Right lung (tissue), 5 donors: ENCODE measurements around the gene KRT15. TPM values are rescaled to one million over a fixed set of nuclear protein-coding genes. Genes with fewer than 3 reads are reported as not detected.

ENCODE experiments used
- DNase-seq, 2 donors: peaks; one replicate each; pipeline ENCODE4 v3.0.0-alpha.2; 2013
- polyA plus RNA-seq, 5 donors: library from polyadenylated mRNA; unstranded; fragments of 120-200 nt; gene quantifications; one replicate each; pipeline versions ENCODE4 v1.2.1 to v1.2.3, GENCODE V29; 2013; ENCODE audit warnings: inconsistent platforms in 1 of 5, low replicate concordance in 1 of 5; ENCODE audit not compliant: insufficient read length in 5 of 5, insufficient read depth in 1 of 5

The KRT15 gene
- polyA plus RNA-seq, 5 donors: 1.0 to 2.8 (median 2.3) TPM

- DNase-seq: no peak
These were observed 34.5 kb downstream of the KRT15 start for GRCh38 chr17:41483991-41484826.

GRCh38 chr17:41483531-41483930, 35.2 kb downstream of the KRT15 start:
- no peak for DNase-seq

DNA sequence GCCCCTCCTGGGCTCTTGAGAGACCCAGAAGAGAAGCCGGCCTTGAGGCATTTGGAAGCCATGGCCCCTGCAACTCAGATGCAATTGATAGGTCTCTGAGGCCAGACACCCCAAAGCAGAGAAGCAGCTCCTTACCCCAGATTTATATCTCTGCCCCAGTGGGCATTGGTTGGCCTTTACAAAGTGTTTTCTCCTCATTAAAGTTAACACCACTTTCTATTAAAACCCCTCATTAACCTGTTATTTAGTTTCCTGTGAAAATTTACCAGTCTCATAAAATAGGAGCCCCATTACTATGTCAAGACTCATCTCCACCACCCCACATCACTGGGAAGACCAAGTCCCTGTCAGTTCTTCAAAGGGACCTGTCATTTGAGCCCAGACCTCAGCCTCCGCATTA, 37.7 kb downstream of the KRT15 start, which contains the start of gene KRT35:
Gene KRT35 (minus strand): TSS at position 116 of the 400 bp plus-strand sequence. CDS start 54 bp downstream, at position 62.
- no peak for DNase-seq

- no peak for DNase-seq
These were observed 38.1 kb downstream of the KRT15 start for GRCh38 chr17:41480581-41480980.

- DNase-seq: no peak
These were observed 38.6 kb downstream of the KRT15 start for GRCh38 chr17:41480136-41480535.

- DNase-seq: no peak
These were observed 40.5 kb downstream of the KRT15 start for GRCh38 chr17:41478237-41478636.

DNA sequence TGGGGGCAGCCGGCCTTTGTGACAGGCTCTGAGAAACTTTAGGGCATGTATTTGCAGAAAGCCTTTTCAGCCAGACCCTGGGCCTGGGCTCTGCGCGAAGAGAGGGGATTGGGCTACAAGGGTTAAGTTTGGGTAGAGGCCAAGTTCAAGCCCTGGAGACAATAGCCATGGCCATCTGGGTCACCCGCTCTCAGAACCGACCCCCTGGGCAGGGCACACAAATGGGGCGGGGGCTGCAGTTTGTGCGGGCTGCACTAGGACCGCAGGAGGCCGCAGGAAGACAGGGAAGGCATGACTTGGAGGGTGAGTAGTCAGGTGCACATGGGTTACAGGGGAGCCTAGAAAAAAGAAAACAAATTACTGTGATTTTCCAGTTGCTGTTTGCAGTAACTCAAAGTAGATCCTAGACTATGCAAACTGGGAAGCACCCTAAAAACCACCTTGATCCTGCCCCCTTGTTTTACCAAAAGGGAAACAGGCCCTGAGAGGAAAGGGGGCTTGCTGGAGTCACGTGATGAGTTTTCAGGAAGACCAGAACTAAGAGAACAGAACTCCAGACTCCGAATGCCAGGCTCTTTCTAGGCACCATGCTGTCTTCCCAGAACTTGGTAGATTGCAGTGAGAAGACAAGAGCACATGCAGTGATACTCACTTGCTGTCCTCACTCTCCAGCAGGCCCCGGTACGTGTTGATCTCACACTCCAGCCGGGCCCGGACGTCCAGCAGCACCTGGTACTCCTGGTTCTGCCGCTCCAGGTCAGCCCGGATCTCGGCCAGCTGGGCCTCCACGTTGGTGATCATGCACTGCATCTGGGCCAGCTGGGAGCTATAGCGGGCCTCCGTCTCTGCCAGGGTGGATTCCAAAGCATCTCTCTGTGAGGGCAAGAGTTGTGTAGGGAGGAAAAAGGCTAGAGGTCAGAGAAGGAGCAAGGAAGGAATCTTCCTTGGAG, 41.5 kb downstream of the KRT15 start:
- no peak for DNase-seq

DNA sequence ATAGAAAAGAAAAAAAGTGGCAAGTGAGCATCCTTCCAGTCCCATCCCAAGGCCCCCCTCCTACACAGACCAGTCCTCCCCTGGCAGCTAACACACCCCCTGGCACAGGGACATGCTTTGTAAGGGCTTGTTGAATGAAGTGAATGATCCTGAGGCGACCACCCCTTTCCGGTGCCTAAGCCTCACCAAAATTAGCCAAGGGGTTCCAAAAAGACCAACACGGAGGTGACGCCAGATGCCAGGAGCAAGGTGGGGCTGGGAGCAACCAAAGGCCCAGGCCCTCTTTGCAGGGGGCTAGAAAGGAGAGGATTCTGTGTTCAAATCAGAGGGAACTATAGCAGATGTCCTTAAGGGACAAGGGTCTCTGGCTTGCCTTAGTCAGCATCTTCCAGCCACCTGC, 43.3 kb downstream of the KRT15 start:
- DNase-seq: no peak

DNA sequence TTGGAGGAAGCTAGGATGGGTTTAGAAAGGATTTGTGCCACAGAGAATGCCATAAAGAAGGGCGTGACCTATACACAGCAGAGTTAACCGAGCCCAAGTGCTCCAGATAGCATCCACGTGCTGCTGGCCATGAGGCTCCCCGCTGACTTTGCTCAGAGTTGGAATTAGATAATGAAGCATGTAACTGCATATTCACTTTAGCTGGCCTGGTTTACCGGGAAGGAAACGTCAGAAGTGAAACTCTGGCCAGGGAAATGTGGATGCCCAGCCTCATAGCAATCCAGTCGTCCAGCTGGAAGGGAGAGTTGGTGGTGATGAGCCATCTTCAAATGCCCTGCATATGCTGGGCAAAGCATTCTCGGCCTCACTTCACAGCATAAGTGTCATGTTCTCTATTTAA, 43.8 kb downstream of the KRT15 start:
- DNase-seq: no peak

GRCh38 chr17:41468346-41468745, 50.3 kb downstream of the KRT15 start:
- DNase-seq: no peak

DNA sequence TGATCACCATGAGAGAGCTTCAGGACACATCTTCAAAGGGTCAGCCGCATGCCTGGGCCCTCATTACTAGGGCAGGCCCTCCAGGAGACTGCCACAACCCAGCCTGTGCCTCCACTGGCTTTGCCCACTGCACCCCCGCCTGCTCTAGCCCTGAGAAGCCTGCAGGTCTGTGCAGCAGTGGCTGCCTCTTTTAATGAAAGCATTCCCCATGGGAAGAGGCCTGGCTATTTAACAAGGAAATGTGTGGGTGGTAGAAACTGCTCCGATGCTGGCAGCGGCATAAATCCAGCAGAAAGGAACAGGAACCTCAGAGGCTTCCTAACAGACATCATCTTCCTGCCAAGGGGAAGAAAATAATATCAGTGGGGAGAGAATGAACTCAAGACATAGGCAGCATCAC, 51.1 kb downstream of the KRT15 start:
- DNase-seq: no peak

DNA sequence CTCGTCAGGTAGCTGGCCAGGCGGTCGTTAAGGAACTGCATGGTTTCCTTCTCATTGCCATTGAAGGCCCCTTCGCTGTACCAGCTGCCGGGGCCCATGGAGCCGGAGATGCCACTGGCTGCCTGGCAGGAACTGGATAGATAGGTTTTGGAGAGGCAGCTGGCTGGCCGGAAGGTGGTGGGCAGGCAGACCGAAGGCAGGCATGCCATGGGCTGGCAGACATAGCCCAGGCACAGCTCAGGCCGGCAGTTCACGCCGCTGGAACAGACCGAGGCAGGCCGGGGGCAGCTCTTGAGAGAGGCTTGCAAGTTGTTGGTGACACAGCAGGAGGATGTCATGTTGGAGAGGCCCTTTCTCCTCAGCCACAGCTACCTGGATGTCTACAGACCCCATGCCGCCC, 51.7 kb downstream of the KRT15 start, which contains the start of gene KRT32:
Gene KRT32 (minus strand): TSS at position 399 of the 400 bp plus-strand sequence. CDS start 61 bp downstream, at position 338.
- no peak for DNase-seq

GRCh38 chr17:41464682-41465081, 54.0 kb downstream of the KRT15 start:
- peak; percentile 27 to 30 for DNase-seq

- DNase-seq: no peak
These were observed 54.5 kb downstream of the KRT15 start for GRCh38 chr17:41464173-41464572.

- no peak for DNase-seq
These were observed 54.9 kb downstream of the KRT15 start for GRCh38 chr17:41463746-41464145.

Other genes with a start within 250 kb of the KRT15 start
- not detected for gene KRTAP9-7, start 243.2 kb downstream of the KRT15 start, polyA plus RNA-seq
- gene KRTAP29-1, start 216.0 kb downstream of the KRT15 start, polyA plus RNA-seq: not detected
- not detected for gene KRTAP16-1, start 209.6 kb downstream of the KRT15 start, polyA plus RNA-seq
- not detected for gene KRTAP17-1, start 203.2 kb downstream of the KRT15 start, polyA plus RNA-seq
- not detected for gene KRT33A, start 168.1 kb downstream of the KRT15 start, polyA plus RNA-seq
- not detected for gene KRT33B, start 149.1 kb downstream of the KRT15 start, polyA plus RNA-seq
- gene KRT34, start 136.6 kb downstream of the KRT15 start, polyA plus RNA-seq: not detected
- under 1 TPM in 1 of 5 donors, not detected in 4; 0.32 TPM for gene KRT31, start 121.3 kb downstream of the KRT15 start, polyA plus RNA-seq
- not detected for gene KRT37, start 94.3 kb downstream of the KRT15 start, polyA plus RNA-seq
- not detected for gene KRT38, start 77.9 kb downstream of the KRT15 start, polyA plus RNA-seq
- gene KRT32, start 51.5 kb downstream of the KRT15 start, polyA plus RNA-seq: not detected
- gene KRT35, start 37.7 kb downstream of the KRT15 start, polyA plus RNA-seq: not detected
- not detected for gene KRT36, start 29.0 kb downstream of the KRT15 start, polyA plus RNA-seq
- under 1 TPM; 0.19 to 0.58 (median 0.38) TPM for gene KRT13, start 13.3 kb downstream of the KRT15 start, polyA plus RNA-seq
- 100 to 1,000 TPM in 4 of 5 donors, 10 to 100 TPM in 1; 91.6 to 190 (median 122) TPM for gene KRT19, start 9.4 kb upstream of the KRT15 start, polyA plus RNA-seq
- not detected for gene KRT9, start 53.2 kb upstream of the KRT15 start, polyA plus RNA-seq
- 1 to 10 TPM in 2 of 5 donors, under 1 TPM in 3; 0.55 to 2.1 (median 0.87) TPM for gene KRT14, start 68.0 kb upstream of the KRT15 start, polyA plus RNA-seq
- gene KRT16, start 93.9 kb upstream of the KRT15 start, polyA plus RNA-seq: not detected
- 10 to 100 TPM in 2 of 5 donors, 1 to 10 TPM in 3; 2.6 to 12.1 (median 5.5) TPM for gene KRT17, start 105.7 kb upstream of the KRT15 start, polyA plus RNA-seq
- 100 to 1,000 TPM; 648 to 772 (median 688) TPM for gene EIF1, start 170.0 kb upstream of the KRT15 start, polyA plus RNA-seq
- gene GAST, start 193.4 kb upstream of the KRT15 start, polyA plus RNA-seq: not detected
- under 1 TPM; 0.18 to 0.60 (median 0.49) TPM for gene HAP1, start 215.8 kb upstream of the KRT15 start, polyA plus RNA-seq